Ureter (tissue), 1 donor: ENCODE measurements around the gene ABI3. TPM values are rescaled to one million over a fixed set of nuclear protein-coding genes. Genes with fewer than 3 reads are reported as not detected.
"Not testable (repeated sequence)": the region's sequence is repeated elsewhere in the genome, so short reads cannot be mapped to it uniquely, and the experiment has no call there.

Experiments used
- DNase-seq: peaks from one replicate; pipeline ENCODE4 v3.0.0-alpha.2; 2020; ENCODE audit warnings: low spot score
- total RNA-seq: library from RNA; stranded (reverse); gene quantifications from one replicate; pipeline ENCODE4 v1.2.4, GENCODE V29; 2023
- donor health status: DM: yes; HTN: yes; CAD: no.

Gene ABI3, protein sequence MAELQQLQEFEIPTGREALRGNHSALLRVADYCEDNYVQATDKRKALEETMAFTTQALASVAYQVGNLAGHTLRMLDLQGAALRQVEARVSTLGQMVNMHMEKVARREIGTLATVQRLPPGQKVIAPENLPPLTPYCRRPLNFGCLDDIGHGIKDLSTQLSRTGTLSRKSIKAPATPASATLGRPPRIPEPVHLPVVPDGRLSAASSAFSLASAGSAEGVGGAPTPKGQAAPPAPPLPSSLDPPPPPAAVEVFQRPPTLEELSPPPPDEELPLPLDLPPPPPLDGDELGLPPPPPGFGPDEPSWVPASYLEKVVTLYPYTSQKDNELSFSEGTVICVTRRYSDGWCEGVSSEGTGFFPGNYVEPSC
- 15.2 TPM for total RNA-seq

DNA sequence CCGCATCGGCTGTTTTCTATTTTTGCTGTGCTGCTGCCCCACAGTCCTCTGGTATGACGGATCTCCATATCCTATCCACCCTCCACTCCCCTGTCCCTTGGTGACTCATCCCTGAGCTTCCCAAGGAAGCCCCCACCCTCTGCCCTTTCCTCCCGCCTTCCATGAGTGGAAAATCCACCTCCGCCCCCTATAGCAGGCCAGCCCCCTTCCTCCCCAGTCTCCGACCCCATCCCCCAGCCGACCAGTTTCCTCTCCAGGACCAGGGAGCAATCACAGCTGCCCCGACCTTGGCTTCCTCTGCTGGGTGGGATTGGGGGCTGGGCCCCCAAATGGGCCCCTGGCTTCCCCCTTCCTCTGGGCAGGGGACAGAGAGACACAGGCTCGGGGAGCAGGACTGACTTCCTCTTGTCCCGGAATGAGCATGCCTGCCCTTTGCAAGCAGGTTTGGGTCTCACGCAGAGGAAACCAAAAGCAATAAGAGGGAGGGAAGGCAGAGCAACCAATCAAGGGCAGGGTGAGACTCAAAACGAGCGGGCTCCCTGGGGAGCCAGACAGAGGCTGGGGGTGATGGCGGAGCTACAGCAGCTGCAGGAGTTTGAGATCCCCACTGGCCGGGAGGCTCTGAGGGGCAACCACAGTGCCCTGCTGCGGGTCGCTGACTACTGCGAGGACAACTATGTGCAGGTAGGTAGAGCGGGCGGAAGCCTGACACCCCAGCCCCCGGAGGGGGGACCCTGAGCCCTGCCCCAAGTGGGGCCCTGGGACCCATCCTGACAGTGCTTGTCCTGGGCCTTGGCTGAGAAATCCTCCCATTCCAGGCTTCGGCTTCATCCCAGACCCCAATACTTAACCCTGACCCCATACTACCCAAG lies at the start of gene ABI3, which contains the start of gene GNGT2:
Gene ABI3 (plus strand): TSS at position 550 of the 872 bp plus-strand sequence. CDS start 18 bp downstream, at position 568.
Gene GNGT2 (minus strand): TSS at position 417 of the 872 bp plus-strand sequence. CDS start 3,152 bp downstream, outside the sequence.
- DNase-seq, result no peak

DNA sequence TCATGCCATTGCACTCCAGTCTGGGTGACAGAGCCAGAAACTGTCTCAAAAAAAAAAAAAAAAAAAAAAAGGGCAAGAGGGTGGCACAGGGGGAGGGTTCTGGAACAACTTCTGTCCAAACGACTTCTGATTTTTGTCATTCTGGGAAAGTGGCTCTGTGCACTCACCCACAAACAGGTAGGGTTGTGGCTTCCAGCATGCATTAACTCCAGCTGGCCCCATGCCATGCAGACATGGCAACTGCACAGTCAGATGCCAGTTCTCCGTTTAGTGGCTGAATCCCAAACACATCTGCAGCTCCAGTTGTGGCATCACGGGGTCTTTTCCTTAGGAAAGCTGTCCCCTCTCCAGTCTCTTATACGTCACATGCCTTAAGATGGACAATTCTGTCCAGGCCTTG lies 47.6 kb upstream of the ABI3 start:
- no peak for DNase-seq

DNA sequence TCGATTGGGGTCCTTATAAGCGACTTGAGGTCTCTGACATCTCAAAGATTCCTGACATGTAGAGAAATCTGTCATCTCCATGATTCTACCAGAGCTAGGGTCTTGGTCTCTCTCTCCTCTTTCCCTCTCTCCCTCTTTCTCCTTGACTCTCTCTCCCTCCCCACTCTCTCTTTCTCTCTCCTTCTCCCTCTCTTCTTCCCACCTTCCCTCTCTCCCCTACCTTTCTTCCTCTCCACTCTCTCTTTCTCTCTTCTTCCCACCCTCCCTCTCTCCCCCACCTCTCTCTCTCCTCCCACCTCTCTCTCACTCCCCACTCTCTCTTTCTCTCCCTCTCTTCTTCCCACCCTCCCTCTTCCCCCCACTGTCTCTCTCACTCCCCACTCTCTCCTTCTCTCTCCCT lies 45.4 kb upstream of the ABI3 start:
- no peak for DNase-seq

DNA sequence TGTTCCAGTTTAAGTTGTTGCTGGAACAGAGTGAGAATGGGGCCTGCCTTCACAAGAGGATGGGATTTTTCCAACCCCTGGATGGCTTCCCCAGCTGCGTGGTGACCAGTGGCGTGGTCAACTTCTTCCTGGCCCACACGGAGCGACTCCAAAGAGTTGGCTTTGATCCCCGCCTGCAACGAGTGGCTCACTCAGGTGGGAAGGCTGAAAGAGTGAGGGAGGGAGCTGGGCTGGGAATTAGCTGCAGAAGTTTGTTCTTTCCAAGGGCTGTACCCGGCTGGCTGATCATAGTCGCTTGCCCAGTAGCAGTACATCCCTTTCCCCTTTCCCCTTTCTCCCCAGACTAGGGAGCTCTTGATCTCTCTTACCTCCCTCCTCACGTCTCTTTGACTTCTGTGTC lies 41.8 kb upstream of the ABI3 start:
- DNase-seq, result no peak

DNA sequence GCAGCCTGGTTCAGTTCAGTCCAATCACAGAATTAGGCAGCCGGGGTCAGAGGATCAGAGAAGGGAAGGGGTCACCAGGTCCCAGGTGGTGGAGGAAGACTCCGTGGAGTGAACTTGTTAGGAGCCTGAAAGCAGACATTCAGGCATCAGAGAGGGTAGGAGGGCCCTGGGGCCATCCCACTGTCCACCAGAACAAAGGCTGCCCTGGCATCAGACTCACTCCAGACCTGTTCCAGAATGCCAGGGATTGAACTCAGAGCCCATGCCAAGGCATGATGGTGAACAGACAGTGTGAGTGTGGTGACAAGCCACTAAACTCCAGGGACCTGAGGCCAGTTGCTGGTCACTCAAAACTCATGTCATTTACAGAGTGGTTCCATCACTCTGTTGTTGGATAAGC lies 40.3 kb upstream of the ABI3 start:
- DNase-seq, result no peak

DNA sequence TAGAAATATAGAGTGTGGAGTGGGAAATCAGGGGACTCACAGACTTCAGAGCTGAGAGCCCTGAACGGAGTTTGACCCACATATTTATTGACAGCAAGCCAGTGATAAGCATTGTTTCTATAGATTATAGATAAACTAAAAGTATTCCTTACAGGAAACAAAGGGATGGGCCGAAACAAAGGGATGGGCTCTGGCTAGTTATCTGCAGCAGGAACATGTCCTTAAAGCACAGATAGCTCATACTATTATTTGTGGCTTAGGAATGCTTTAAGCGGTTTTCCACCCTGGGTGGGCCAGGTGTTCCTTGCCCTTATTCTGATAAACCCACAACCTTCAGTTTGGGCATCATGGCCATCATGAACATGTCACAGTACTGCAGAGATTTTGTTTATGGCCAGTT lies 39.8 kb upstream of the ABI3 start:
- DNase-seq, result not testable (repeated sequence)

DNA sequence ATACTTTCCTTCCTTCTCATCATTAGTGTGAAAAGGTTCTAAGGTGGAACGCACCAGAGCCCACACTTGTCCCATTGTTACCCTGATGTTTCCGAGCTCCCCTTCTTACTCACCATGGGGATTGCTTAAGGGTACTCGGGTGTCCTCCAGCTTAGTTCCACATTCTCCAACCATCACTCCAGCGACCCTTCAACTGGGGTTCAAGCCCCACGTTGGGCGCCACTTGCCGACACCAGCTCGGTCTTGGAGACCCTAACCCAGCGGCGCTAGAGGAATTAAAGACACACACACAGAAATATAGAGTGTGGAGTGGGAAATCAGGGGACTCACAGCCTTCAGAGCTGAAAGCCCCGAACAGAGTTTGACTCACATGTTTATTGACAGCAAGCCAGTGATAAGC lies 34.5 kb upstream of the ABI3 start:
- not testable (repeated sequence) for DNase-seq

DNA sequence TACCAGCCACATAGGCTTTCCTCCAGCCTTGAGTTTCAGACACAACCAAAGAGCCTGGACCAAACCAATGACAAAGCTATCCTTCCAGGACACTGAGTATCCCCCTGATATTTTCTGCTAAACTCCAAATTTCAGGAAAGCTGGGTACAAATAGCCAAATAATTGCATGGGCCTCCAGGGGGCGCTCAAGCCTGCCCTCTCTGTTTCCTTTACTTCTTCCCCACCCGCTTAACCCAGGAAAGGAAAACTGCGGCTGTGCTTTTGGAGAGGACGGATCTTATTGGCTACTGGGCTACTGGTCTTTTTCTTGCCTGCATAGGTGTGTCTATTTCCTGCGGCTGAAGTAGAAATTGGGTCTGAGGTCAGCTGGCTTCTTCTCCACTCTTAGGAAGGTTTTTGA lies 30.2 kb upstream of the ABI3 start:
- DNase-seq, result peak; percentile 53

DNA sequence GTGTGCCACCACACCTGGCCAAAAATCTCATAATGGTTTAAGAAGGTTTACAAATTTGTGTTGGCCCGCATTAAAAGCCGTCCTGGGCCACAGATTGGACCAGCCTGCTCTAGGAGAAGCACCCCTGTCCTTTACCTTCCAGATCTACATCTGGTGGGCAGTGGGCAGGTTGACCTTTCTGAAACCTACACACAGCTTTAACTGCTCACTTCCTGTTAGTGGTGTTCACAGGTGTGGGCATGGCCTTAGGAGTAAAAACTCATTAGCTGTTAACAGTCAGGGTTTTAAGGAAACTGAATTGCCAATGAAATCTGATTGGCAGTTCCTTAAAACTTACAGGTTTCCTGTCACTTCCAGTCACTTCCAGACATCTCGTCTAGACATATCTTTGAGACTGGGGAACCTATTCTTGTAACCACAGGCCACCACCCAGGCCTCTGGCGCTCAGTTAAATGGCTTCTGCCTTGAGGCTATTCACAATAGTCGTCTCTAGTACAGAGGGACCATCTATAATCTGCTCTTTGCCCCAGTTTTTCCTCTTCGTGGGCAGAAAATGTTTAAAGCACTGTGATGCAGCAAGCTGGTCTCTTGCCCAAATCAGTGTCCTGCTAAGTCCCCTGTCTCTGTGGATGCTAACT lies 29.4 kb upstream of the ABI3 start:
- DNase-seq, result no peak

DNA sequence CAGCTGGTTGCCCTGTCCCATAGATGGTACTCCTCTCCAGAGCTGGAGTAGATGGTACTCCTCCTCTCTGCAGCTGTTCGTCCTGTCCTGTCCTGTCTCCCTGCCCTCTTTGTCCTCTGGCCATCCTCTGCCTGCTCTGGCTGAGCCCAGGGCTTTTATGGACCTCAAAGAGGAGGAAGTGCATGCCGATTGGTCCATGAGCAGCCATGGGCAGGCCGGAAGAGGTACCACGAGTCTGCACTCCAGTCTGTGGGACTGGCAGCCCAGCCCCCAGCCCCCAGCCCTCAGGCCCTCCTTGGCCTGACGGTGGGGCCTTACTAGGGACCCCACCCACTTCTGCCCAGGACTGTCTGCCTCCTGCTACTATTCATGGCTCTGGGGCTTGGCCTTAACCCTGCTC lies 27.2 kb upstream of the ABI3 start:
- DNase-seq, result no peak

DNA sequence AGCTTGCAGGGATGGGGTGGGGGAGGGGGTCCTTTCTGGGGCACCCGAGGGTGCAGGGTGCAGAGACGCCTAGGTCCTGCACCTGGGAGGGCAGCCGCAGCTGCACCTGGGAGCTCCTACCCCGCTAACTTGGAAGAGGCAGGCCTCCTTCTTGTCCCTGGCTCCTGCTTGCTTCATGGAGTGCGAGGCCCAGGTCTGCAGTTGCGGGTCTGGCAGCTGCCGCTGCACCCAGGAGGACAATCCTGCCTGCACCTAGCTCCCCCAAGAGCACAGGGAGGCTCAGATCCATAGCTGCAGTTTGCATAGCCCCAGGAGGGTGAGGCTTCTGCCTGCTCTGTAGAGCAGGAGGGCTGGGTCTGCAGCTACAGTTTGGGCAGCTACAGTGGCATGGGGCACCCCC lies 26.7 kb upstream of the ABI3 start:
- DNase-seq, result no peak

DNA sequence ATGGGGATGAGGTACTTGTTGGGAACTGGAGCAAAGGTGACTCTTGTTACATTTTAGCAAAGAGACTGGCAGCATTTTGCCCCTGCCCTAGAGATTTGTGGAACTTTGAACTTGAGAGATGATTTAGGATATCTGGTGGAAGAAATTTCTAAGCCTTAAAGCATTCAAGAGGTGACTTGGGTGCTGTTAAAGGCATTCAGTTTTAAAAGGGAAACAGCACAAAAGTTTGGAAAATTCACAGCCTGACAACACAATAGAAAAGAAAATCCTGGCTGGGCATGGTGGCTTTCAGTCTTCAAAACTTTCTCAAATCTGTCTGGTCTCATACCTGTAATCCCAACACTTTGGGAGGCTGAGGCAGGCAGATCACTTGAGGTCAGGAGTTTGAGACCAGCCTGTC lies 26.0 kb upstream of the ABI3 start:
- not testable (repeated sequence) for DNase-seq

DNA sequence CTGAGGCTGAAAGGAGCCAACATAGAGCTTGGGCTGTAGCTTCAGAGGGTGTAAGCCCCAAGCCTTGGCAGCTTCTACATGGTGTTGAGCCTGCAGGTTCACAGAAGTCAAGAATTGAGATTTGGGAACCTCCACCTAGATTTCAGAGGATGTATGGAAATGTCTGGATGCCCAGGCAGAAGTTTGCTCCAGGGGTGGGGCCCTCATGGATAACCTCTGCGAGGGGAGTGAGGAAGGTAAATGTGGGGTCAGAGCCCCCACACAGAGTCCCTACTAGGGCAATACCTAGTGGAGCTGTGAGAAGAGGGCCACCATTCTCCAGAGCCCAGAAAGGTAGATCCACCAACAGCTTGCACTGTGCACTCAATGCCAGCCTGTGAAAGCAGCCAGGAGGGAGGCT lies 25.1 kb upstream of the ABI3 start:
- DNase-seq, result not testable (repeated sequence)

DNA sequence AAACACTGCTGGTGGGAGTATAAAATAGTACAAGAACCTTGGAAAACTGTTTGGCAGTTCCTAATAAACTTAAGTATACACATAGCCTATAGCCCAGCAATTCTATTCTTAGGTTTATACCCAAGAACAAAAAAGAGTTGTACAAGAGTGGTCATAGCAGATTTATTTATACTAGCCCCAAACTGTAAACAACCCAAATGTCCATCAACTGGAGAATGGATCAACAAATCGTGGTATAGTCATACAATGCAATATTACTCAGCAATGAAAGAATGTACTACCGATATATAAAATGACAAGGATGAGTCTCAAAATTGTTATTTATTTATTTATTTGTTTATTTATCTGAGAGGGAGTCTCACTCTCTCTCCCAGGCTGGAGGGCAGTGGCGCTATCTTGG lies 23.2 kb upstream of the ABI3 start:
- no peak for DNase-seq

DNA sequence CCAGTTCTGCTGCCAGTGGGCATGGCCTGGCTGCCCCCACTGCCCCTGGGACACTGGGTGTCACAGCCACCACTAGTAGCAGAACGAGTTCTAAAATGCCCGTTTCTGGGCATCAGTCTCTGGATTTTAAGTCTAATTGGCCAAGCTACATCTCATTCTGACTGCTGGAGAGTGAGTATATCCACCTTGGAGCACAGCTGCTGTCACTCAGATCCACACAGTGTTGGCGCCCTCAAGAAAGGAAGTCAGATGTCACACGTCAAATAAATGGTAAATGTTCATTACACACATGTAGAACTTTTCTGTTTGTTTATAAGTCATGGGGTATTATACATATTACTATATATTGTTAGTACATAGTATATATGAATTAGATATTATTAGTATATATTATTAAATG lies 19.6 kb upstream of the ABI3 start:
- no peak for DNase-seq

DNA sequence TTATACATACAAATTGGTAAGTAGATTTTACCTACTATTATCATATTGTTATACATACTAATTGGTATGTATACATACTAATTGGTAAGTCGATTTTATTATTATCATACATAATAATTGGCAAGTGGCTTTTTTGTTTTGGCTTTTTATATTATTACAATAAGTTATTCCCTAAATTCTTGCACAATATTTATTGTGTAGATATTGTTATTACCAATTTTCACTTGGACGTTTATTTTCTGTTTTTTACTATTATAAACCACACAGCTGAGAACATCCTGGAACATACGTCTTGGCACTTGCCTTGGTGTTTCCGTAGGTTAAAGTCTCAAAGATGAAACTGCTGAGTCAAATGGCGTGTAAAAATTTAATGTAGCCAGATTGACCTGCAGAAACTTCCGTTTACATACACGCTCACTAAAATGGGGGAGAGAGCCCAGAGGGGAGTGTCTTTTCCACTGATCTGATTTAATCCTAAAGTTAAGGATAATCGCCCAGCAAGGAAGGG lies 19.0 kb upstream of the ABI3 start:
- no peak for DNase-seq

DNA sequence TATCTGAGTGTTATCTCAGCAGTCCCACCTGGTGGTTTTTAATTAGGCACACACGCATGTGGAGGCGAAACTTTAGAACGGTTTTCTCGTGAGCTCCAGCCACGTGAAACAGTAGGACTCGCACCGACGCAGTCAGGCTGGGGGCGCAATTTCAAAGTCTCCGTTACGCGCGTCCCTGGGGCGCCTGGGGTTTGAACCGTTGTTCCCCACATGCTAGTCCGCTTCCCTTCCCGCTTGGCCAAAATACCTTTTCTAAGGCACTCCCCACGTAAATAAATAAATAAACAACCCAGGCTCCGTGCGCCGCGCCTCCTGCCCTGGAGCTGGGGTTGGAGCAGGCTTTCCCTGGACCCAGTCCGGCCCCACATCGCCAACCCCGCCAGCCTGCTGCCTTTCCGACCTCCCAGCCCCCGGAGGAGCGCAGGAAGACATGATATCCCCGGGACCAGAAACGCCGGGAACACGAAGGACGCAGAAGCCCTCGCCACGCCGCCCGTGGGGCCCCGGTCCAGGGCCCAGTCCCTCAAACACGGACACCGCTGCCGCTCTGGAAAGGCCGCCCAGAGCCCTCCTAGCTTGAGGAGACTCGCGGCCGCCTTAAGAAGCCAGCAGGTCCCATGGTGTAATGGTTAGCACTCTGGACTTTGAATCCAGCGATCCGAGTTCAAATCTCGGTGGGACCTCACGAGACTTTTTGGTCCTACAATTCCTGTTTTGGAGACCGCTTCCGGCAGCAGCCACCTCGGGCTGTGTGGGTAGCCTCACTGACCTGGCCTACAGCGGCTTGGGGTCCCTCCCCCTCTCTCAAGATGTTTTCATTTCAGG lies 18.4 kb upstream of the ABI3 start:
- DNase-seq, result peak; percentile 96

DNA sequence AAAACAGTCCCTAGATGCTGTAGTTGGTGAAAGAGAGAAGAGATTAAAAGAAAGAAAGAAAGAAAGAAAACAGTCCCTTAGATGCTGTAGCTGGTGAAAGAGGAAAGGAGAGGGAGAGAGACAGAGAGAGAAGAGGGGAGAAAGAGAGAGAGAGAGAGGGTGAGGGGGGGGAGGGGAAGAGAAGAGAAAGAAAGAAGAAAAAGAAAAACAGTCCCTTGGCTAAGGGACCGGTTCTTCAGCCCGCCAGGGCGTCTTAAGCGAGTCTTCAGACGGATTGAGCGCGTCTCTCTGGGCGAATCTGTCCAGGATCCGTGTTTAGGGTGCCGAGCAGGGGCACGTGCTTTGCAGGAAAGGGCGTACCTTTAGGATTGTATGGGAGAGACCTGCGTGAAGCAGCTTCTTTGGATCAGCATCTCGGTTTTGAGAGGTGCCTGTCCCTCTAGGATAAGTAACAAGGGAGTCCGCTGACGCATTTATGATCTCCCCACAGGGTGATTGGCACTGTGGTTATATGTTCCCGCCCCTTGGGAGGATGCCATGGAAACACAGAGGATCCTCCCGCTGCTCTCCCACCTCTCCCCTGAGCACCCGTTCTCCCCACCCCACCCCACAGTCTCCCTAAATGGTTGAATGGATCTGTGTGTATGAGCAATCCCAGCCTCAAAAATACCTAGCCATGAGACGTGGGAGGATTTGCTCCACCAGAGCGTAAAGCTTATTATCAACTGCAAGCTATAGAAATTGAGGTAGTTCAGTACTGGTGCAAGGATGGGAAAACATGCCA lies 16.8 kb upstream of the ABI3 start:
- peak; percentile 62 for DNase-seq

DNA sequence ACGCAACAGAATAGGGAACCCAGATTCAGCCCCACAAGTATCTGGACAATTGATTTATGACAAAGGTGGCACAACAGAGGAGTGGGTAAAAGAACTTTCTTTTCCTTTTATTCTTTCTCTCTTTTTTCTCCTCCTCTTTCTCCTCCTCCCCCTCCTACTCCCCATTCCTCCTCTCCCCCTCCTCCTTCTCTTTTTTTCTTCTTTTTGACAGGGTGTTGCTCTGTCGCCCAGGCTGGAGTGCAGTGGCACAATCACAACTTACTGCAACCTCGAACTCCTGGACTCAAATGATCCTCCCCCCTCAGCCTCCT lies 16.3 kb upstream of the ABI3 start:
- DNase-seq, result no peak

DNA sequence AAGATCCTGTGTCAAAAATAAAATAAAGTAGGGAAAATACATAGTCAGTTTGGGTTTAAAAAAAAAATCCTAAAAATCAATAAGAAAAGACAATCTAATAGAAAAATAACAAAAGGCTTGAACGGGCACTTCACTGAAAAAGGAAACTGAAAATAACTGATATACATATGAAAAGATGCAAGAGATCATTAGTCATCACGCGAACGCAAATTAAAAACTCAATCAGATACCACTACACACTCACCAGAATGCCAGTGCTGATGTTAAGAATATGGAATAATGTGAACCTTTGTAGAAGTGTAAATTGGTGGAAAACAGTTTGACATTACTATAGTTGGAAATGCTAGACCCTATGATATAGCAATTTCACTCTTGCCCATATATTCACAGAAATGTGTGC lies 14.8 kb upstream of the ABI3 start:
- no peak for DNase-seq

DNA sequence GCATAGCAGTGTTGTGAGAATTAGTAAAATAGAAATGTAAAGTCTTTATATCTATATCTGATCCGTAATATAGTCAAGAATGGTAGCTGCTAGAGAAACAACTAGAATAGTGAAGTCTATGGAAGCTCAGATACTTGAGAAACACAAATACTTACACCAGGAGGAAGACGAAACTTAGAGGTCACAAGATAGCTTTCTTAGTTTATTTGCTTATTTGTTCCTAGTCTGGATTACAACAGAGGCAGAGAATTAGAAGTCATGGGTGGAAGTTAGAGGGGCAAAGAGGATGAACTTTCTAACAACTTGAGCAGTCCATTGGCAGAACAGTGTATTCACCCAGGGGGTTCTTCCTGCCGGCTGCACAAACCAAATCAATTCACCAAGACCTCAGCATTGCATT lies 14.0 kb upstream of the ABI3 start:
- no peak for DNase-seq
